Parathyroid adenoma (tissue), 2 donors: ENCODE measurements around the gene GTSF1L.

Source experiments
- H2AFZ ChIP-seq: fragments of 300-600 bp; sonication (generic); one replicate; pipeline ENCODE4 v1.7.0; 2017; ENCODE audit warnings: antibody characterized with exemption, mild to moderate bottlenecking
- H3K27ac ChIP-seq: fragments of 300-600 bp; sonication (generic); one replicate; pipeline ENCODE4 v1.7.0; 2017
- H3K27me3 ChIP-seq: fragments of 300-600 bp; sonication (generic); one replicate; pipeline ENCODE4 v1.7.0; 2017; ENCODE audit warnings: low read length; ENCODE audit not compliant: control insufficient read depth, insufficient read depth
- H3K36me3 ChIP-seq: fragments of 300-600 bp; sonication (generic); one replicate; pipeline ENCODE4 v1.7.0; 2017; ENCODE audit warnings: low read length; ENCODE audit not compliant: control insufficient read depth, insufficient read depth
- H3K4me1 ChIP-seq: fragments of 300-600 bp; sonication (generic); one replicate; pipeline ENCODE4 v1.7.0; 2017; ENCODE audit warnings: control low read depth
- H3K4me2 ChIP-seq: fragments of 300-600 bp; sonication (generic); one replicate; pipeline ENCODE4 v1.7.0; 2017; ENCODE audit warnings: low read length
- H3K4me3 ChIP-seq: fragments of 300-600 bp; sonication (generic); one replicate; pipeline ENCODE4 v1.7.0; 2017; ENCODE audit warnings: low read depth, low read length
- H3K79me2 ChIP-seq: fragments of 300-600 bp; sonication (generic); one replicate; pipeline ENCODE4 v1.7.0; 2017; ENCODE audit warnings: control low read depth
- H3K9ac ChIP-seq: fragments of 300-600 bp; sonication (generic); one replicate; pipeline ENCODE4 v1.7.0; 2017; ENCODE audit warnings: mild to moderate bottlenecking
- H3K9me3 ChIP-seq: fragments of 300-600 bp; sonication (generic); one replicate; pipeline ENCODE4 v1.7.0; 2017; ENCODE audit warnings: low read length; ENCODE audit not compliant: control insufficient read depth
- TF ChIP-seq, protein P1 (sequence below): fragments of 300-600 bp; sonication (generic); IDR thresholded peaks from one replicate; pipeline ENCODE4 v1.7.0; 2017; ENCODE audit warnings: antibody characterized with exemption, mild to moderate bottlenecking
- donor health status: primary hyperparathyroidism.

GTSF1L gene

GRCh38 chr20:43724383-43724782, 2.4 kb downstream of the GTSF1L start:
- H3K27me3 ChIP-seq = no peaks in the 10 kb centered on the region
- H3K4me2 ChIP-seq = no peak overlapping the region
- no peak overlapping the region for H3K4me3 ChIP-seq
- no peaks in the 10 kb centered on the region for H3K9me3 ChIP-seq
- H3K36me3 ChIP-seq = peaks cover 5% of the 10 kb centered on the region
- no peak overlapping the region for H3K9ac ChIP-seq
- no peak overlapping the region for H3K27ac ChIP-seq
- no peaks in the 10 kb centered on the region for H3K4me1 ChIP-seq
- no peak overlapping the region for H2AFZ ChIP-seq
- TF ChIP-seq, protein P1, sequence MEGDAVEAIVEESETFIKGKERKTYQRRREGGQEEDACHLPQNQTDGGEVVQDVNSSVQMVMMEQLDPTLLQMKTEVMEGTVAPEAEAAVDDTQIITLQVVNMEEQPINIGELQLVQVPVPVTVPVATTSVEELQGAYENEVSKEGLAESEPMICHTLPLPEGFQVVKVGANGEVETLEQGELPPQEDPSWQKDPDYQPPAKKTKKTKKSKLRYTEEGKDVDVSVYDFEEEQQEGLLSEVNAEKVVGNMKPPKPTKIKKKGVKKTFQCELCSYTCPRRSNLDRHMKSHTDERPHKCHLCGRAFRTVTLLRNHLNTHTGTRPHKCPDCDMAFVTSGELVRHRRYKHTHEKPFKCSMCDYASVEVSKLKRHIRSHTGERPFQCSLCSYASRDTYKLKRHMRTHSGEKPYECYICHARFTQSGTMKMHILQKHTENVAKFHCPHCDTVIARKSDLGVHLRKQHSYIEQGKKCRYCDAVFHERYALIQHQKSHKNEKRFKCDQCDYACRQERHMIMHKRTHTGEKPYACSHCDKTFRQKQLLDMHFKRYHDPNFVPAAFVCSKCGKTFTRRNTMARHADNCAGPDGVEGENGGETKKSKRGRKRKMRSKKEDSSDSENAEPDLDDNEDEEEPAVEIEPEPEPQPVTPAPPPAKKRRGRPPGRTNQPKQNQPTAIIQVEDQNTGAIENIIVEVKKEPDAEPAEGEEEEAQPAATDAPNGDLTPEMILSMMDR = no peak
- no peaks in the 10 kb centered on the region for H3K79me2 ChIP-seq

GRCh38 chr20:43723735-43724134, 3.1 kb downstream of the GTSF1L start:
- no peak overlapping the region for H3K9ac ChIP-seq
- no peak overlapping the region for H3K27ac ChIP-seq
- no peak overlapping the region for H3K4me3 ChIP-seq
- H3K4me2 ChIP-seq = no peak overlapping the region
- H2AFZ ChIP-seq = no peak overlapping the region
- H3K9me3 ChIP-seq = no peaks in the 10 kb centered on the region
- TF ChIP-seq, protein P1 = no peak
- H3K27me3 ChIP-seq = no peaks in the 10 kb centered on the region
- no peaks in the 10 kb centered on the region for H3K79me2 ChIP-seq
- H3K36me3 ChIP-seq = peaks cover 4% of the 10 kb centered on the region
- no peaks in the 10 kb centered on the region for H3K4me1 ChIP-seq

- Histone ChIP-seq H3K36me3 (no peaks in the 10 kb centered on the region), H3K9me3 (no peaks in the 10 kb centered on the region), H3K27me3 (no peaks in the 10 kb centered on the region), H3K27ac (no peak overlapping the region), H3K4me2 (no peak overlapping the region), H3K4me1 (no peaks in the 10 kb centered on the region), H3K4me3 (no peak overlapping the region), H2AFZ (no peak overlapping the region), H3K9ac (no peak overlapping the region), H3K79me2 (no peaks in the 10 kb centered on the region)
- TF ChIP-seq, protein P1 = no peak
Measured at GRCh38 chr20:43723186-43723585, 3.6 kb downstream of the GTSF1L start.

GRCh38 chr20:43722153-43722505, 4.7 kb downstream of the GTSF1L start:
- Histone ChIP-seq H3K79me2 (no peaks in the 10 kb centered on the region), H3K36me3 (no peaks in the 10 kb centered on the region), H3K27me3 (no peaks in the 10 kb centered on the region), H3K4me1 (no peaks in the 10 kb centered on the region), H3K9me3 (no peaks in the 10 kb centered on the region), H2AFZ (no peak overlapping the region), H3K4me3 (no peak overlapping the region), H3K9ac (no peak overlapping the region), H3K27ac (no peak overlapping the region), H3K4me2 (no peak overlapping the region)
- TF ChIP-seq, protein P1 = no peak

DNA sequence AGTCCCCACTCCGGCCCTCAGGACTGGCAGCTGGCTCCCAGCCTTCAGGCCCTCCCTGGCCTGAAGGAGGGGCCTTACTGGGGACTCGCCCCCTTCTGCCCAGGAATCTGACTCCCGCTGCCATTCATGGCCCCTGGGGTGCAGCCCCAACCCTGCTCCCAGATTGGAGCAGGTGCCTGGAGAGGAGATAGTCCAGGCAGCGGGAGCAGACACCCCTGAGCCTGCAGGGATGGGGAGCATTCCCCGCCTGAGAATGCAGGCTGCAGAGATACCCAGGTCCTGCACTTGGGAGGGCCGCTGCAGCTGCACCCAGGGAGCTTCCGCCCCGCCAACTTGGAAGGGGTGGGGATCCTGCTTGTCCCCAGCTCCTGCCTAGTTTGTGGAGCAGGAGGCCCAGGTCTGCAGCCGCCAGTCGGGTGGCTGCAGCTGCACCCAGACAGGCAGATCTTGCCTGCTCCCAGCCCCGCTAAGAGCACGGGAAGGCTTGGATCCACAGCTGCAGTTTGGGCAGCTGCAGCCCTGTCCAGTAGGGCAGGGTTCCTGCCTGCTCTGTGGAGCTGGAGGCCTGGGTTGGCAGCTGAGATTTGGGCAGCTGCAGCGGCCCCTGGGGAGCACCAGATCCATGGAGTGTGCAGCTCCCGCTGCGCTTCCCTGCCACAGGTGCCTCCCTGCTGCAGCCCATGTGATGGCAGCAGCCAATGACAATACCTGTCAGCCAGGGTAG, 5.2 kb downstream of the GTSF1L start:
- Histone ChIP-seq H3K9me3 (no peaks in the 10 kb centered on the region), H3K4me3 (no peak overlapping the region), H3K27me3 (no peaks in the 10 kb centered on the region), H2AFZ (no peak overlapping the region), H3K36me3 (no peaks in the 10 kb centered on the region), H3K27ac (no peak overlapping the region), H3K4me2 (no peak overlapping the region), H3K4me1 (no peaks in the 10 kb centered on the region), H3K79me2 (no peaks in the 10 kb centered on the region), H3K9ac (no peak overlapping the region)
- TF ChIP-seq, protein P1 = no peak
